Heart right ventricle (tissue), 16 donors: ENCODE measurements around the gene SEMA3D. TPM values are rescaled to one million over a fixed set of nuclear protein-coding genes. Genes with fewer than 3 reads are reported as not detected.

Source experiments
- ATAC-seq, 8 donors: fragments of 200-7000 bp; cut with Tn5 transposase; one replicate each; pipeline ENCODE4 v1.9.1; 2020; ENCODE audit warnings: mild to moderate bottlenecking in 8 of 8, moderate library complexity in 8 of 8, moderate number of reproducible peaks in 1 of 8
- DNase-seq, 2 donors: peaks; one replicate each; pipeline ENCODE4 v3.0.0-alpha.2; 2020
- H3K27ac ChIP-seq, 10 donors: fragments of 200-600 bp; sonication (generic) in 2 of 10; one replicate each; pipeline versions ENCODE4 v1.5.0 to v1.8.0; 2020 to 2022; ENCODE audit warnings: mild to moderate bottlenecking in 3 of 10
- H3K27me3 ChIP-seq, 7 donors: fragments of 200-600 bp; one replicate each; pipeline ENCODE4 v1.8.0; 2021 to 2022; ENCODE audit warnings: mild to moderate bottlenecking in 2 of 7
- H3K36me3 ChIP-seq, 9 donors: fragments of 200-600 bp; sonication (generic) in 1 of 9; one replicate each; pipeline versions ENCODE4 v1.5.0 to v1.8.0; 2020 to 2022; ENCODE audit warnings: mild to moderate bottlenecking in 2 of 9
- H3K4me1 ChIP-seq, 9 donors: fragments of 200-600 bp; sonication (generic) in 1 of 9; one replicate each; pipeline versions ENCODE4 v1.5.0 to v1.8.0; 2020 to 2022; ENCODE audit warnings: mild to moderate bottlenecking in 4 of 9
- H3K4me3 ChIP-seq, 10 donors: fragments of 200-600 bp; sonication (generic) in 2 of 10; one replicate each; pipeline versions ENCODE4 v1.5.0 to v1.8.0; 2020 to 2022; ENCODE audit warnings: mild to moderate bottlenecking in 7 of 10, moderate library complexity in 2 of 10
- H3K9me3 ChIP-seq, 11 donors: fragments of 200-600 bp in 10 of 11; sonication (generic) in 2 of 11; one replicate each; pipeline versions ENCODE4 v1.5.0 to v1.8.0; 2013 to 2022; ENCODE audit warnings: mild to moderate bottlenecking in 2 of 11, control low read depth in 1 of 11, moderate library complexity in 1 of 11
- CTCF ChIP-seq, 9 donors: fragments of 200-600 bp; sonication (generic) in 2 of 9; IDR thresholded peaks; one replicate each; pipeline versions ENCODE4 v1.5.0 to v1.8.0; 2021 to 2022; ENCODE audit warnings: antibody characterized with exemption in 9 of 9, mild to moderate bottlenecking in 5 of 9, moderate library complexity in 1 of 9
- WGBS, 2 donors: extraction: QIAGEN DNeasy Blood & Tissue Kit; methylation state at CpG; one replicate each; pipeline ENCODE4 v1.1.7; 2013; ENCODE audit warnings: inconsistent platforms in 1 of 2; 5-methylcytosine and 5-hydroxymethylcytosine counted together
- intact Hi-C, 10 donors: fragments of 100-400 bp; cut with DNase I; formaldehyde crosslinking; loops; one replicate each; pipeline versions ENCODE4 v1.11.1 to v1.14.2; 2022
- polyA plus RNA-seq, 2 donors: library from polyadenylated mRNA; stranded (reverse); fragments of 200-250 nt; gene quantifications; one replicate each; pipeline ENCODE4 v1.2.3, GENCODE V29; 2013
- total RNA-seq, 10 donors: library from RNA; stranded (reverse); fragmentation: NEBNext Ultra II Directional in 3 of 10; extraction: Animal tissue kit (Norgen Biotek cat#: 25700) in 3 of 10; gene quantifications; one replicate each; pipeline versions ENCODE4 v1.2.1 to v1.2.4, GENCODE V29; 2021 to 2023
- donor health status: Arrhythmogenic right ventricular cardiomyopathy.
- donor health status: ischemic (EF 13 %, LVEDD 7.1; RV severe dilation, severe dysfunction).
- donor health status: healthy with polysubstance abuse.
- donor health status: DM: no; HTN: yes; CAD: no.
- donor health status: DM: no; HTN: no; CAD: no.
- donor health status: ischemic (EF 25% LVEDD 6.9; RV normal size, moderate dysfunction).
- donor health status: ischemic (EF 25% LVEDD 5.7; RV mildly dilated, moderate dysfunction).
- donor health status: healthy.
- donor health status: DM: yes; HTN: yes; CAD: no.
- donor health status: Ischemic cardiomyopathy.
- donor health status: ischemic (EF 35%, LVEDD 5.7; RV mildly dilated, moderate dysfunction).
- donor health status: nonischemic (EF 11% LVEDD 7.7; RV severe dilation, severe dysfunction).
- donor health status: DM: yes; HTN: yes; CAD: no.
- donor health status: PGD.
- donor health status: ischemic (EF 29% LVEDD 5.4; RV normal size, mild dysfunction).
- donor health status: nonischemic (EF 23%, LVEDD 6.1; RV moderate dilation, normal function).

SEMA3D gene
- total and polyA plus RNA-seq, 12 donors = 0.10 to 3.5 (median 0.86) TPM

GRCh38 chr7:85104432-85105205 lies 82.2 kb downstream of the SEMA3D start:
- Histone ChIP-seq H3K9me3 (no peaks in the 10 kb centered on the region), H3K4me1 (peaks cover 0 to 33% (median 15%) of the 10 kb centered on the region in 9 donors), H3K27ac (peak overlapping the region in 2 of 10 donors; percentile 6 to 23), H3K36me3 (no peaks in the 10 kb centered on the region), H3K4me3 (peak overlapping the region in 1 of 10 donors; percentile 4), H3K27me3 (no peaks in the 10 kb centered on the region)
- WGBS, 2 donors = 17 to 25% methylated on average over 4 of the region's 4 CpGs
- intact Hi-C loops = loop anchor here in 2 of 10 donors (5.0 to 10.0 kb wide), 2 partner anchors 42 to 80 kb away; partner anchors contain the start of gene SEMA3D (in 1 of the 2)
- no peak for DNase-seq
- ATAC-seq = peak in 4 of 8 donors; percentile 53 to 67 (median 61)
- TF ChIP-seq CTCF (IDR thresholded peaks at IDR 0.05) = no peak

GRCh38 chr7:85103962-85104361 lies 82.9 kb downstream of the SEMA3D start:
- intact Hi-C loops = loop anchor here in 2 of 10 donors (5.0 to 10.0 kb wide), 2 partner anchors 42 to 81 kb away; partner anchors contain the start of gene SEMA3D (in 1 of the 2)
- no peaks in the 10 kb centered on the region for H3K9me3 ChIP-seq
- TF ChIP-seq CTCF (IDR thresholded peaks at IDR 0.05) = no peak
- H3K27ac ChIP-seq = no peak overlapping the region
- H3K4me3 ChIP-seq = no peak overlapping the region
- H3K27me3 ChIP-seq = no peaks in the 10 kb centered on the region
- H3K36me3 ChIP-seq = no peaks in the 10 kb centered on the region
- peaks cover 0 to 33% (median 15%) of the 10 kb centered on the region in 9 donors for H3K4me1 ChIP-seq
- DNase-seq (no peak), ATAC-seq (peak in 1 of 8 donors; percentile 17)

GRCh38 chr7:85103357-85103756 lies 83.5 kb downstream of the SEMA3D start:
- Histone ChIP-seq H3K36me3 (no peaks in the 10 kb centered on the region), H3K4me1 (peaks cover 0 to 33% (median 15%) of the 10 kb centered on the region in 9 donors), H3K27me3 (no peaks in the 10 kb centered on the region), H3K4me3 (no peak overlapping the region), H3K27ac (no peak overlapping the region), H3K9me3 (no peaks in the 10 kb centered on the region)
- peak in 1 of 2 donors; percentile 8 for DNase-seq
- intact Hi-C loops = loop anchor here in 2 of 10 donors (5.0 to 10.0 kb wide), 2 partner anchors 41 to 81 kb away; partner anchors contain the start of gene SEMA3D (in 1 of the 2)
- TF ChIP-seq CTCF (IDR thresholded peaks at IDR 0.05) = no peak
- ATAC-seq = peak in 6 of 8 donors; percentile 43 to 75 (median 55)
- WGBS, 2 donors = 50 to 51% methylated on average over 3 of the region's 3 CpGs

GRCh38 chr7:85102813-85103350 lies 84.0 kb downstream of the SEMA3D start:
- intact Hi-C loops = loop anchor here in 2 of 10 donors (5.0 to 10.0 kb wide), 2 partner anchors 41 to 82 kb away; partner anchors contain the start of gene SEMA3D (in 1 of the 2)
- Histone ChIP-seq H3K9me3 (no peaks in the 10 kb centered on the region), H3K36me3 (no peaks in the 10 kb centered on the region), H3K27me3 (no peaks in the 10 kb centered on the region), H3K4me1 (peaks cover 0 to 33% (median 15%) of the 10 kb centered on the region in 9 donors), H3K4me3 (no peak overlapping the region), H3K27ac (peak overlapping the region in 1 of 10 donors; percentile 5)
- TF ChIP-seq CTCF (IDR thresholded peaks at IDR 0.05) = no peak
- WGBS, 2 donors = 36 to 49% methylated on average over 2 of the region's 2 CpGs
- ATAC-seq = peak in 6 of 8 donors; percentile 24 to 64 (median 45)
- no peak for DNase-seq
